WTC11 (cell line): ENCODE results near the gene ACAD8. TPM values are rescaled to one million over a fixed set of nuclear protein-coding genes. Genes with fewer than 3 reads are reported as not detected.

Experiments
- ATAC-seq: fragments of 200-7000 bp; cut with Tn5 transposase; 2 replicates; pipeline ENCODE4 v1.10.0; 2021; ENCODE audit warnings: mild to moderate bottlenecking, moderate library complexity
- CTCF ChIA-PET: fragments of 300-600 bp; sonication (Branson Sonifier 250); formaldehyde crosslinking; loops from one replicate; lab custom pipeline; 2021; ENCODE audit warnings: antibody characterized with exemption; lab: Charles Lee
- POLR2A ChIA-PET: fragments of 350-600 bp; sonication (Branson Sonifier 250); formaldehyde crosslinking; loops from one replicate; lab custom pipeline; 2021; ENCODE audit warnings: antibody characterized with exemption; lab: Charles Lee
- DNase-seq: peaks from one replicate; pipeline ENCODE4 v3.0.0; 2021; ENCODE audit warnings: low spot score
- H3K27ac Mint-ChIP-seq: 2 replicates; pipeline ENCODE4 v1.8.0; 2021; ENCODE audit warnings: mixed read lengths
- H3K27me3 Mint-ChIP-seq: 2 replicates; pipeline ENCODE4 v1.8.0; 2021; ENCODE audit warnings: low read depth, mild to moderate bottlenecking, moderate library complexity, mixed read lengths
- H3K36me3 Mint-ChIP-seq: 2 replicates; pipeline ENCODE4 v1.8.0; 2021; ENCODE audit warnings: mixed read lengths
- H3K4me1 Mint-ChIP-seq: 2 replicates; pipeline ENCODE4 v1.8.0; 2022; ENCODE audit warnings: mixed read lengths
- H3K4me3 Mint-ChIP-seq: 2 replicates; pipeline ENCODE4 v1.8.0; 2021; ENCODE audit warnings: mild to moderate bottlenecking, moderate library complexity, mixed read lengths
- H3K9me3 Mint-ChIP-seq: 2 replicates; pipeline ENCODE4 v1.8.0; 2021; ENCODE audit warnings: mixed read lengths
- ATF1 ChIP-seq: sonication (generic); formaldehyde crosslinking; IDR thresholded peaks from 2 replicates; pipeline ENCODE4 v1.8.1; 2023; ENCODE audit warnings: mild to moderate bottlenecking, moderate library complexity, missing genetic modification reagents
- ATF3 ChIP-seq: sonication (generic); formaldehyde crosslinking; conservative IDR thresholded peaks from 2 replicates; pipeline ENCODE4 v1.8.1; 2022; ENCODE audit warnings: mild to moderate bottlenecking, missing genetic modification reagents
- CDX4 ChIP-seq: fragments of 250-450 bp; sonication (Bioruptor Pico); IDR thresholded peaks from 2 replicates; pipeline ENCODE4 v1.9.0; 2021; ENCODE audit warnings: moderate library complexity, mild to moderate bottlenecking, inconsistent platforms, borderline replicate concordance
- CTCF ChIP-seq: fragments of 200-600 bp; IDR thresholded peaks from 2 replicates; pipeline ENCODE4 v1.8.0; 2022; ENCODE audit warnings: antibody characterized with exemption
- ELF4 ChIP-seq: sonication (generic); formaldehyde crosslinking; IDR thresholded peaks from 2 replicates; pipeline ENCODE4 v1.8.1; 2022; ENCODE audit warnings: low read depth, mild to moderate bottlenecking, moderate library complexity, missing genetic modification reagents
- GRHL2 ChIP-seq: fragments of 250-450 bp; sonication (Bioruptor Pico); IDR thresholded peaks from 2 replicates; pipeline ENCODE4 v1.8.0; 2022; ENCODE audit warnings: mild to moderate bottlenecking, moderate library complexity; ENCODE audit not compliant: insufficient replicate concordance, severe bottlenecking
- HMGA2 ChIP-seq: fragments of 250-450 bp; sonication (Bioruptor Pico); IDR thresholded peaks from 2 replicates; pipeline ENCODE4 v1.4.0; 2021; ENCODE audit warnings: mild to moderate bottlenecking, moderate library complexity
- HMGXB4 ChIP-seq: sonication (generic); formaldehyde crosslinking; IDR thresholded peaks from 2 replicates; pipeline ENCODE4 v1.8.1; 2023; ENCODE audit warnings: mild to moderate bottlenecking, moderate library complexity, missing genetic modification reagents
- IRF2 ChIP-seq: sonication (generic); formaldehyde crosslinking; IDR thresholded peaks from 2 replicates; pipeline ENCODE4 v1.8.0; 2022; ENCODE audit warnings: low read depth, missing genetic modification reagents, borderline replicate concordance
- JAZF1 ChIP-seq: fragments of 250-450 bp; sonication (Bioruptor Pico); IDR thresholded peaks from 2 replicates; pipeline ENCODE4 v1.9.0; 2021; ENCODE audit warnings: moderate library complexity, mild to moderate bottlenecking, inconsistent platforms
- KAT7 ChIP-seq: sonication (generic); formaldehyde crosslinking; IDR thresholded peaks from 2 replicates; pipeline ENCODE4 v1.8.1; 2023; ENCODE audit warnings: missing genetic modification reagents, mild to moderate bottlenecking, borderline replicate concordance
- MAX ChIP-seq: sonication (generic); formaldehyde crosslinking; IDR thresholded peaks from 2 replicates; pipeline ENCODE4 v1.8.0; 2022; ENCODE audit warnings: mild to moderate bottlenecking, missing genetic modification reagents
- MXD4 ChIP-seq: fragments of 250-450 bp; sonication (Bioruptor Pico); IDR thresholded peaks from 2 replicates; pipeline ENCODE4 v1.8.0; 2021; ENCODE audit warnings: mild to moderate bottlenecking, moderate library complexity, borderline replicate concordance
- MYBL2 ChIP-seq: sonication (generic); formaldehyde crosslinking; IDR thresholded peaks from 2 replicates; pipeline ENCODE4 v1.8.1; 2023; ENCODE audit warnings: mild to moderate bottlenecking, moderate library complexity, missing genetic modification reagents
- OVOL2 ChIP-seq: fragments of 250-450 bp; sonication (Bioruptor Pico); IDR thresholded peaks from 2 replicates; pipeline ENCODE4 v1.9.0; 2021; ENCODE audit warnings: mild to moderate bottlenecking, borderline replicate concordance
- RELA ChIP-seq: sonication (generic); formaldehyde crosslinking; IDR thresholded peaks from 2 replicates; pipeline ENCODE4 v1.8.1; 2022; ENCODE audit warnings: missing genetic modification reagents, mild to moderate bottlenecking, borderline replicate concordance
- RORB ChIP-seq: fragments of 250-450 bp; sonication (Bioruptor Pico); IDR thresholded peaks from 2 replicates; pipeline ENCODE4 v1.9.0; 2021; ENCODE audit warnings: mild to moderate bottlenecking
- SOX15 ChIP-seq: fragments of 250-450 bp; sonication (Bioruptor Pico); IDR thresholded peaks from 2 replicates; pipeline ENCODE4 v1.9.0; 2021; ENCODE audit warnings: mild to moderate bottlenecking
- SP1 ChIP-seq: sonication (generic); formaldehyde crosslinking; conservative IDR thresholded peaks from 2 replicates; pipeline ENCODE4 v1.8.1; 2022; ENCODE audit warnings: missing genetic modification reagents
- TEAD1 ChIP-seq: sonication (generic); formaldehyde crosslinking; IDR thresholded peaks from 2 replicates; pipeline ENCODE4 v1.8.0; 2022; ENCODE audit warnings: mild to moderate bottlenecking, missing genetic modification reagents
- TP53 ChIP-seq: sonication (generic); formaldehyde crosslinking; IDR thresholded peaks from 2 replicates; pipeline ENCODE4 v1.8.1; 2023; ENCODE audit warnings: mild to moderate bottlenecking, missing genetic modification reagents
- USF2 ChIP-seq: sonication (generic); formaldehyde crosslinking; IDR thresholded peaks from 2 replicates; pipeline ENCODE4 v1.8.1; 2023; ENCODE audit warnings: mild to moderate bottlenecking, missing genetic modification reagents, moderate library complexity
- ZMAT4 ChIP-seq: fragments of 250-450 bp; sonication (Bioruptor Pico); IDR thresholded peaks from 2 replicates; pipeline ENCODE4 v1.9.0; 2021; ENCODE audit warnings: mild to moderate bottlenecking
- ZNF138 ChIP-seq: sonication (generic); formaldehyde crosslinking; conservative IDR thresholded peaks from 2 replicates; pipeline ENCODE4 v1.8.1; 2022; ENCODE audit warnings: mild to moderate bottlenecking, moderate library complexity, missing genetic modification reagents
- ZNF232 ChIP-seq: sonication (generic); formaldehyde crosslinking; IDR thresholded peaks from 2 replicates; pipeline ENCODE4 v1.8.0; 2022; ENCODE audit warnings: mild to moderate bottlenecking, missing genetic modification reagents
- total RNA-seq: library from RNA; stranded (reverse); gene quantifications from 3 replicates; pipeline ENCODE4 v1.2.3, GENCODE V29; 2021

The ACAD8 gene
- total RNA-seq, 1 experiment from 2014 or later: 55.2 TPM

GRCh38 chr11:134275188-134275533, 21.8 kb downstream of the ACAD8 start:
- DNase-seq (no peak), ATAC-seq (no peak)
- POLR2A ChIA-PET: no interaction called here
- CTCF ChIA-PET: interaction anchor here (4.4 to 4.5 kb wide), 2 partner anchors 11 to 50 kb away, joined by 22 to 57 read pairs; partner anchors contain the start of genes NCAPD3 and VPS26B
- Mint-ChIP-seq H3K4me1 (peaks cover 66% of the 10 kb centered on the region), H3K36me3 (peaks cover 19% of the 10 kb centered on the region), H3K9me3 (no peaks in the 10 kb centered on the region), H3K27me3 (no peaks in the 10 kb centered on the region), H3K4me3 (peak overlapping the region; percentile 98), H3K27ac (peak overlapping the region; percentile 64)
- TF ChIP-seq HMGA2 (CRISPR knock-in tag): no peak
- no peak for TF ChIP-seq TEAD1 (CRISPR knock-in tag)
- no peak for TF ChIP-seq MXD4 (CRISPR knock-in tag)
- TF ChIP-seq HMGXB4 (CRISPR knock-in tag): no peak
- TF ChIP-seq GRHL2 (CRISPR knock-in tag): no peak
- TF ChIP-seq KAT7: no peak
- TF ChIP-seq ZNF138 (CRISPR knock-in tag): no peak
- no peak for TF ChIP-seq TP53 (CRISPR knock-in tag)
- no peak for TF ChIP-seq CTCF
- no peak for TF ChIP-seq ZMAT4 (CRISPR knock-in tag)
- TF ChIP-seq ZNF232: no peak

GRCh38 chr11:134275534-134276395, 22.4 kb downstream of the ACAD8 start, which contains the start of gene GLB1L3:
Gene GLB1L3 (plus strand): TSS chr11:134276379. CDS start chr11:134276741, 362 bp downstream.
- CTCF ChIA-PET: interaction anchor here (0.8 to 4.5 kb wide), 3 partner anchors 12 to 54 kb away, joined by 3 to 57 read pairs (median 22); partner anchors contain the start of genes NCAPD3 and VPS26B
- peak; percentile 20 for ATAC-seq
- POLR2A ChIA-PET: interaction anchor here (0.7 to 1.2 kb wide), 2 partner anchors 14 to 52 kb away, joined by 5 to 7 read pairs; partner anchors contain the start of genes NCAPD3 and VPS26B
- peaks cover 19% of the 10 kb centered on the region for H3K36me3 Mint-ChIP-seq
- H3K4me1 Mint-ChIP-seq: peaks cover 64% of the 10 kb centered on the region
- H3K4me3 Mint-ChIP-seq: peak within 1 kb of the TSS; percentile 98
- no peaks in the 10 kb centered on the region for H3K27me3 Mint-ChIP-seq
- peak; percentile 71 for DNase-seq
- H3K27ac Mint-ChIP-seq: peak within 1 kb of the TSS; percentile 94
- H3K9me3 Mint-ChIP-seq: no peaks in the 10 kb centered on the region
- TF ChIP-seq ATF1 (CRISPR knock-in tag) (0 out of 2 replicates have a peak, but pooled peaks have one; percentile 6), ZMAT4 (CRISPR knock-in tag) (no peak), USF2 (CRISPR knock-in tag) (no peak), MYBL2 (no peak), SOX15 (CRISPR knock-in tag) (no peak), RELA (CRISPR knock-in tag) (no peak), JAZF1 (CRISPR knock-in tag) (no peak), IRF2 (CRISPR knock-in tag) (no peak), CDX4 (no peak), ELF4 (CRISPR knock-in tag) (no peak), TP53 (CRISPR knock-in tag) (0 out of 2 replicates have a peak, but pooled peaks have one; percentile 24), SP1 (CRISPR knock-in tag) (no peak), RORB (CRISPR knock-in tag) (no peak), OVOL2 (CRISPR knock-in tag) (no peak), MAX (CRISPR knock-in tag) (peak; percentile 52; the same call in 1 of the 2 replicates), ATF3 (no peak)
